HG02610 (cell line): ENCODE data around the gene ARFRP1.
A peak's percentile ranks its signal among the peaks of the same experiment; 100 is the strongest.

ENCODE experiments used
- ATAC-seq: cut with Tn5 transposase; IDR thresholded peaks from one replicate; pipeline ENCODE4 v1.9.1; 2021; ENCODE audit warnings: mild to moderate bottlenecking, moderate library complexity; ENCODE audit not compliant: unreplicated experiment

The ARFRP1 gene

GRCh38 chr20:63707558-63708300 is at the start of gene ARFRP1, which contains the start of gene ZGPAT:
Gene ARFRP1 (minus strand): TSS chr20:63707976. CDS start chr20:63707091, 885 bp downstream.
Gene ZGPAT (plus strand): TSS chr20:63708039. CDS start chr20:63708581, 542 bp downstream.
- ATAC-seq = peak; percentile 73

GRCh38 chr20:63756648-63756991 is 48.8 kb upstream of the ARFRP1 start:
- no peak for ATAC-seq

GRCh38 chr20:63755933-63756647 is 48.3 kb upstream of the ARFRP1 start:
- no peak for ATAC-seq

GRCh38 chr20:63754008-63754407 is 46.2 kb upstream of the ARFRP1 start:
- ATAC-seq = no peak

- no peak for ATAC-seq
Observed at GRCh38 chr20:63753381-63753780, 45.6 kb upstream of the ARFRP1 start.

GRCh38 chr20:63752411-63753101 is 44.8 kb upstream of the ARFRP1 start:
- ATAC-seq = no peak

GRCh38 chr20:63751471-63752271 is 43.9 kb upstream of the ARFRP1 start:
- no peak for ATAC-seq

GRCh38 chr20:63750807-63751470 is 43.2 kb upstream of the ARFRP1 start:
- no peak for ATAC-seq

GRCh38 chr20:63749597-63750508 is 42.1 kb upstream of the ARFRP1 start:
- no peak for ATAC-seq

- no peak for ATAC-seq
Observed at GRCh38 chr20:63748934-63749270, 41.1 kb upstream of the ARFRP1 start.

GRCh38 chr20:63748070-63748933 is 40.5 kb upstream of the ARFRP1 start:
- no peak for ATAC-seq

- no peak for ATAC-seq
Observed at GRCh38 chr20:63747622-63748069, 39.9 kb upstream of the ARFRP1 start.

GRCh38 chr20:63746751-63747315 is 39.1 kb upstream of the ARFRP1 start:
- no peak for ATAC-seq

- no peak for ATAC-seq
Observed at GRCh38 chr20:63745961-63746731, 38.4 kb upstream of the ARFRP1 start.

- ATAC-seq = no peak
Observed at GRCh38 chr20:63745424-63745805, 37.6 kb upstream of the ARFRP1 start.

GRCh38 chr20:63744574-63745423 is 37.0 kb upstream of the ARFRP1 start:
- no peak for ATAC-seq
